HG03196 (cell line): Measurements from ENCODE around the gene GJB6.

Experiments
- ATAC-seq: cut with Tn5 transposase; IDR thresholded peaks from one replicate; pipeline ENCODE4 v1.9.1; 2021; ENCODE audit not compliant: unreplicated experiment

GJB6 gene

DNA sequence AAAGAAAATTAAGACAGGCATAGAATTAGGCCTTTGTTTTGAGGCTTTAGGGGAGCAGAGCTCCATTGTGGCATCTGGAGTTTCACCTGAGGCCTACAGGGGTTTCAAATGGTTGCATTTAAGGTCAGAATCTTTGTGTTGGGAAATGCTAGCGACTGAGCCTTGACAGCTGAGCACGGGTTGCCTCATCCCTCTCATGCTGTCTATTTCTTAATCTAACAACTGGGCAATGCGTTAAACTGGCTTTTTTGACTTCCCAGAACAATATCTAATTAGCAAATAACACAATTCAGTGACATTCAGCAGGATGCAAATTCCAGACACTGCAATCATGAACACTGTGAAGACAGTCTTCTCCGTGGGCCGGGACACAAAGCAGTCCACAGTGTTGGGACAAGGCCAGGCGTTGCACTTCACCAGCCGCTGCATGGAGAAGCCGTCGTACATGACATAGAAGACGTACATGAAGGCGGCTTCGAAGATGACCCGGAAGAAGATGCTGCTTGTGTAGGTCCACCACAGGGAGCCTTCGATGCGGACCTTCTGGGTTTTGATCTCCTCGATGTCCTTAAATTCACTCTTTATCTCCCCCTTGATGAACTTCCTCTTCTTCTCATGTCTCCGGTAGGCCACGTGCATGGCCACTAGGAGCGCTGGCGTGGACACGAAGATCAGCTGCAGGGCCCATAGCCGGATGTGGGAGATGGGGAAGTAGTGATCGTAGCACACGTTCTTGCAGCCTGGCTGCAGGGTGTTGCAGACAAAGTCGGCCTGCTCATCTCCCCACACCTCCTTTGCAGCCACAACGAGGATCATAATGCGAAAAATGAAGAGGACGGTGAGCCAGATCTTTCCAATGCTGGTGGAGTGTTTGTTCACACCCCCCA is 43.2 kb downstream of the GJB6 start:
- no peak for ATAC-seq

DNA sequence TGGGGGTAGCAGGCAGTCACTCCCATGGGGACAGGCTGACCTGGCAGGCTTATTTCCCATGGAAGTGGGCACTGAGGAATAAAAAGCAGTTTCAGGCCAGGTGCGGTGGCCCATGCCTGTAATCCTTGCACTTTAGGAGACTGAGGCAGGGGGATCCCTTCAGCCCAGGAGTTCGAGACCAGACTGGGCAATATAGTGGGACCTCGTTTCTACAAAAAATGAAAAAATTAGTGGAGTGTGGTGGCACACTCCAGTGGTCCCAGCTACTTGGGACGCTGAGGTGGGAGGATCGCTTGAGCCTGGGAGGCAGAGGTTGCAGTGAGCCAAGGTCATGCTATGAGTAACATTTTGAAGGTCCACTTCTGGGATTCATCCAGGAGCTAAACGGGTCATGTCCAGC is 45.3 kb downstream of the GJB6 start:
- no peak for ATAC-seq

DNA sequence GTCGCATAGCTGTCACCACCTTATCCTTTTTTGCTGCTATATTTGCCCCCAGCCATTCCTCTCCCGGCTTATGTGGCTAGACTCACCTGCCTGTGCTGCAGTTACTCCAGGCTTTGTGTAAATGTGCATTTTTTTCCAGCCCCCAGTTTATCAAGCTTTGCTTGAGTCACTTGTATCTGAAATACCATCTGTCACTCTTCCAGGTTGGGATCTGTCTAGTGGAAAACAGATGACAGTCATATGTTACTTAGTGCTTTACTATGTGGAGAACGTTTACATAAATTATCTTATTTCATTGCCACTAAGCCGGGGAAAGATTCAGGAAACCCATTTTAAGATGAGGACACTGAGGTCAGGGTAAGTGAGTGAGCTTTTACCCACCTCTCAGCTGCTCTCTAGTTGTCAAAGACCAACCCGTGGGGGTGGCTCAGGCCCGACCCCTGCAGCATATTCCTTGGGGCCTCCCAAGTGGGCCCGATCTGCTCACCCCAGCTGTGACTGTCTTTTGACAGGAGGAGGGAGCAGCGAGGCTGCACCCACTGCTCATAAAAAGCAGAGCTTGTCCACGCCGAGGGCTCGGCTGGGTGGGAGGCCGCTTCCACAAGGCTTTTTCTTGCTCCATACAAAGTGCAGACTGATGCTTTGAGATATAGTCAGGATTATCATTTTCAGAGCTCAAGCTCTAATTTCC is 46.6 kb downstream of the GJB6 start:
- ATAC-seq: no peak

DNA sequence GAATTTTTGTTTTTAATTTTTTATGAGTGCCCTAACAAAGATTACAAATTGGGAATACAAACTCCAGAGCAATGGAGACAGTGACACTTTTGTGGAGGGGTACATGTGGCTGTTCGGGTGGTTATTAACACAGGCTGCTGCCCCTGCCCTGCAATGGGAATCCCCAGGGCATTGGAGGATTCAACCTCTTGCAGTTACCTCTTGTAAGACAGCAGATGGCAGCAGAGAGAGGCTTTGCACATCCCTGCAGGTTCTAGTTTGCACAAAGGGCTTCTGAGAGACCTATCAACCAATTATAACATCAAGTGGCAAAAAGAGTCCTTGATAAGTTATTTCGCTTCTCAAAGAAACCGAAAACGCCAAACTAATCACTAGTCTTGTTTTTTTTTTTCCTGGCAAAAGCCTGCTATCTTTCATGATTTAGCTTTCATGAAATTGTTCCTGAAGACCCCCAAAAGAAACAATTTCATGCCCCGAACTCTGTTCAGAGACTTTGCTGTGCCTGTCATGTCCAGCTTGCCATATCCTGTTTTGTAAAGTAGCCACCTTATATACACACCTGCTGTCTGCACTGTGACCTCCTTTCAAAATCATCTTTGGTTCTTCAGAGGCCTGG is 49.8 kb downstream of the GJB6 start:
- no peak for ATAC-seq

DNA sequence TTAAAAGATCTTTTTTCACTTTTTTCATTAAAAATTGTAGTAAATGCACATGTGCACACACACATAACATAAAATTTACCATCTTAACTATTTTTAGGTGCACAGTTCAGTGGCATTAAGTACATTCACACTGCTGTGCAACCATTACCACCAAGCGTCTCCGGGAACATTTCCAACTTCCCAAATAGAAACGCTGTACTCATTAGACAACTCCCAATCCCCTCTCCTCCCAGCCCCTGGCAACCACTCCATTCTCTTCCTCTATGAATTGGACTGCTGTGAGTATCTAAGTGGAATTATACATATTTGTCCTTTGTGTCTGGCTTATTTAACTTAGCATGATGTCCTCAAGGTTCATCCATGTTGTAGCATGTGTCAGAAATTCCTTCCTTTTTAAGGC is 50.9 kb downstream of the GJB6 start:
- no peak for ATAC-seq

DNA sequence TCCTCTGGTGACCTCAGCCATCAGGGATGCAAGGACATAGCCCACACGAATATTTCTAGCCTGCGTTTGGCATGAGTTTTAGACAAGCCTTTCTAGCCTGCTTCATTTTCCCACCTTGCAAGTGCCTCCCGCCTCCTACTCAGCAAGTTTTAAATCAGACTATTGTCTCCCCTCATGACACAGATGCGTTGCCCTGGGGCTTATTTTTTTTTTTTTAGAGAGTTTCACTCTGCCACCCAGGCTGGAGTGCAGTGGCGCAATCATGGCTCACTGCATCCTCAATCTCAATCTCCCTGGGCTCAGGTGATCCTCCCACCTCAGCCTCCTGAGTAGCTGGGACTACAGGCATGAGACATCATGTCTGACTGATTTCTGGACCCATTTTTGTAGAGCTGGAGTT is 54.0 kb downstream of the GJB6 start:
- no peak for ATAC-seq

DNA sequence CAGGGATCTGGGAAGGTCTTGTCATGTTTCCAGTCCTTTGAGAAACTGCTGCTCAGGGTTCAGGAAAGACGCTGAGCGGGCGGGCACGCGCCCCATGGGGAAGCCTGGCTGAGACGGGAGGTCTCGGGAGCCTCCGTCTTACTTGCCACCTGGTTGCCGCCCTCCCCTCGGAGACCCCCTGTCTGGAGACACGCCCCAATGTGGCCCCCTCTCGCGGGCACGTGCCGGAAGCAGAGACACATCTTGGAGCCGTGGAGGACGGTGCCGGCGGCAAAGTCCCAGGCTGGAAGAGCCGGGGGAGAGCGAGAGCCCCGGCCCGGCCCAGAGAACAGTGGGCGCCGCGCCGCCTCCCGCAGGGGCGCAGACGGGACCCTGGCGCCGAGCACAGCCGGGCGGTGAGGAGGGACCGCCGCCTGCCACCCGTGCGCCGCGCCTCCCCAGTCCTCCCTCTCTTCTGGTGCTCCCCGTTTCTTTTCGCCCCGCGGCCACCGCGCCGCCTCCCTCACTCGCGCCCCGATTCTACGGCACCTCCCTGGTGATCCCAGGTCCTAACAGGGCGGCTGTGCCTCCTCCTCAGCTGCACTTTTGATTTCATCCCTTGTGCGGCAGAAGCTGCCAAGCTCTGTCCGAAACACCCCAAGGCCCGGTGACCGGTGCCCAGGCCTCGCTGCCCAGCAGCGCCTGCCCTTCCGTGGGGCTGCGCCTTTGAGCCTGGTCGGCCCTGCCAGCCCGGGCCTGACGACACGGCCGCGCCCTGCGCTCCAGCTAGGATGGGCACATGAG is 54.9 kb downstream of the GJB6 start:
- no peak for ATAC-seq

DNA sequence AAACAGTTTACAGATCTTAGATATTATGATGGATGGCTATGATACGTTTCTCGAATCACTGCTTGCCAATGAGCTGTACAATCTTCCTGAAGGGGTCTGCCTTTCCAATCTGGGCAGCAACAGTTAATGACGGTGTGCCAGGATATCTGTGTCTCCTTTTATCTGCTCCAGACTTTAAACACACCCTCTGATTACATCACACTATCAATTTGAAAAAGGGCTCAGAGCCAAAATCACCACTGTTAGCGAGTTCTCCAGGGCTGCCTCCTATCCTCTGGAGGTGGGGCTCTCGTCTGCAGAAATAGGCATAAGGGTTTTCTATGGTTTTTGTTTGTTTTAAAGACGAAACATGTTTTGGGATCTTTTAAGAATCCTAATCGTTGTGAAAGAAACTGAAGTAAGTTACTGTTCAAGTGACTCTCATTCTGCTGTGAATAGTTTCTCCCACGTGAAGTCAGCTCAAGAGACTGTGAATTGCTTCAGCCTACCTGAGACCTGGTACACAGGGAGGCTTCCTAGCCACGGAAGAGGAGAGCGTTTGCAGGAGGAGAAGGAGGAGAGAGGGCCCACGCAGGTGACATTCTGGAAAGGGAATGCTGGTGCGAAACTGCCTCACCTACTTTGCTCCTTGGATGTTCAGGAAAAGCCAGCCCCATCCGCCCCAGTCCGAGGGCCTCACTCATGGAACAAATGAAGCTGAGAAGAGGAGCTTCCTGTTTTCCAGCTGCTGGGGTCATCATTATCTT is 56.0 kb downstream of the GJB6 start:
- ATAC-seq: no peak

DNA sequence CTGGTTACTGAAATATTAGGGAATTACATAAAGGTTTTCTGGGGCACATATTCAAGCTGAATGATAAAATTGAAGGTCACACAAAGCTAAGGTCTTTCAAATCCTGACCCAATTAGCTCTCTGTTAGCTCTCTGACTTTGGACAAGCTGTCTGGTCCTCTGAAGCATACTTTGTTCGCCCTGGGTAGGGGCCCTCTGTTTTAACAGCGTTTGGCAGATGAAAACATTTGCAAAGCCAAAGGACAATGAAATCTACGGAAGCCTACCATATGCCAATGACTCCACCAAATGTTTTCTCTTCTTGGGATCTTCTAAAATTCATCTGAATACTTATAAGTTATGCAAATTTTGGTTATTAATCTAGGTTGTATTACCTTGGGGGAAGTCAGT is 56.7 kb downstream of the GJB6 start:
- no peak for ATAC-seq

DNA sequence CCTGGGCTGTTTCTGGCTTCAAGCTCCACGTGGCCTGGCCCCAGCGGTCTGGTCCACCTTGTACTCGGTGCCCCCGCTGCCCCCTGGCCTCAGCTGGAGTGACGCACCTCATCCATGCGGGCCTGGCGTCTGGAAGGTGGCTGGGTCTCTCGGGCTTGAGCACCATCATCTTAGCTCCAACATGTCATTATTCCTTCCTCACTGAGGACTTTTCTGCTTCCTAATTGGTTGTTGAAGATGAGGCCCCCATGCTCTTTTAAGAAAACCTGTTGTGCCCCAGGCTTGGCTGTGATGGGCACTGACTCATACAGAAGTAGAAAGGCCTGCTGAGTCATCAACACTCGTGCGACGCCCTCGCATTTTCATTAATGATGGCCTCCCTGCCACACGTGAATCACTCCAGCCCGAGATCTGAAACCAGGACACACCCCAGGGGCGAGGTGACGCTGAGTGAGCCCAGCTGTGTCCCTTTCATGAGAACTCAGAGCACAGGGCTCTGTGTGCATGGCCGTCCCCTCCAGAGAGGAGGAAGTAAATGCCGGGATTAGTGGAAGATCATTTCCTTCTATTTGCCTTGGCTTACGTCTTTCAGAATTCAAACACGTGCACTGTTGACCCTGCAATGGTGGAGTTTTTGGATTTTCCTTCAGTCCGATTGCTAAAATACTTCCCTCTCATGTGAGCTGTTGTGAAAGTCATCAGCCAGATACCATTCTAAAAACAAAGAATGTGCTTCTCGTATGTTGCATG is 57.3 kb downstream of the GJB6 start:
- ATAC-seq: peak; percentile 77

DNA sequence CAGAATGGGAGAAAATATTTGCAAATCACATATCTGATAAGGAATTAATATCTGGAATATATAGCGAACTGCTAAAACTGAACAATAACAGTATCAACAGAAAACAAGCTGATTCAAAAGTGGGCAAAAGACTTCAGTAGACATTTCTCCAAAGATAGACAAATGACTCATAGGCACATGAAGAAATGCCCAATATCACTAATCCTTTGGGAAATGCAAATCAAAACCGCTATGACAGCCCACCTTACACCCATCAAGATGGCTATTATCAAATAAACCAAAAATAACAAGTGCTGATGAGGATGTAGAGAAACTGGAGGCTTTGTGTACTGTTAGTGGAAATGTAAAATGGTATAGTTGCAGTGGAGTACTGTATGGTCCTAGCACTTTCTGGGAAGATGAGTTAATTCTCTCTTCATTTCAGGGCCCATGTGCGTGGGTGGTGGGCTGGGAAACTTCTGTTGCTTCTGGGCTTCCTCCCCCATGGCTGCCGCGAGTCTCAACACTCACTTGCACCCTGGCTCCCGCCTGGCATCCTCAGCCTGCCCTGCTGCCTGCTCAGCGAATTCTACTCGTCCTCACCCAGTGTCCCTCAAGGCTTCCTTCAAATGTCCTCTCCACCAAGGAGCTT is 58.9 kb downstream of the GJB6 start:
- no peak for ATAC-seq
